ENCODE measurements around the gene CHST9. TPM values are rescaled to one million over a fixed set of nuclear protein-coding genes. Genes with fewer than 3 reads are reported as not detected.

The CHST9 gene
- polyA plus RNA-seq, 2 of the 4 experiments (the other 2 are of a cell fraction), result 0.06 TPM; not detected in 1

DNA sequence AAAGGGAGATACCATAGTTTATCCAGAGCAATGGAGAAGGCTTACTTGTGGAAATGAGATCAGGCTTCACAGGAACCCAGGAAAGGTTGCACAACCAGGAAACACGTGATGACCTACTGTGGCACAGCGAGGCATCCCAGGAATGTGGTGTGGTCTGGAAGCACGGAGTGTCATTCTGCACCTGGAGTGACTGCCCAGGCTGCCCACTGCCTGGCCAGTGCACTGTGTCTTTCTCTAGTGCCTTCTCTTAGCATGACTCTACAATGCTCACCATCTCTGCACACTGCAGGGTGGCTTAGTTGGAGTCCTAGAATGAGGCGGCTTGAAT is 48.9 kb downstream of the CHST9 start:
- CTCF ChIA-PET, result no interaction called here
- H3K27ac ChIP-seq, result no peak overlapping the region
- peak; percentile 25 to 74; a peak in 2 of 4 replicates for TF ChIP-seq CEBPB (IDR thresholded peaks at IDR 0.05)
- TF ChIP-seq POLR2AphosphoS2 (conservative IDR thresholded peaks at IDR 0.05; ENCODE audit: low read length), result no peak
- no peak for TF ChIP-seq RFX5 (IDR thresholded peaks at IDR 0.05)
- TF ChIP-seq, protein P1, sequence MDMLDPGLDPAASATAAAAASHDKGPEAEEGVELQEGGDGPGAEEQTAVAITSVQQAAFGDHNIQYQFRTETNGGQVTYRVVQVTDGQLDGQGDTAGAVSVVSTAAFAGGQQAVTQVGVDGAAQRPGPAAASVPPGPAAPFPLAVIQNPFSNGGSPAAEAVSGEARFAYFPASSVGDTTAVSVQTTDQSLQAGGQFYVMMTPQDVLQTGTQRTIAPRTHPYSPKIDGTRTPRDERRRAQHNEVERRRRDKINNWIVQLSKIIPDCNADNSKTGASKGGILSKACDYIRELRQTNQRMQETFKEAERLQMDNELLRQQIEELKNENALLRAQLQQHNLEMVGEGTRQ (IDR thresholded peaks at IDR 0.05), result 0 out of 2 replicates have a peak, but pooled peaks have one; percentile 4
- TF ChIP-seq NPAS2 (CRISPR knock-in tag; IDR thresholded peaks at IDR 0.05; ENCODE audit: borderline replicate concordance), result no peak
- DNase-seq (ENCODE audit: low read depth in 1 of 2, low spot score in 1 of 2), result peak; percentile 4 to 28
- H3K4me3 ChIP-seq, result no peak overlapping the region
- peak; percentile 43 to 68; a peak in 4 of 6 replicates for ATAC-seq
- no peaks in the 10 kb centered on the region for H3K9me3 ChIP-seq
- peaks cover 8% of the 10 kb centered on the region for H3K4me1 ChIP-seq
- POLR2A ChIA-PET, result no interaction called here
- H3K4me2 ChIP-seq, result peak overlapping the region; percentile 23; the same call in 2 of the 3 replicates
- WGBS (ENCODE audit: missing lambda C conversion rate), result 7% methylated on average over 4 of the region's 4 CpGs
- FAIRE-seq, result no peak

DNA sequence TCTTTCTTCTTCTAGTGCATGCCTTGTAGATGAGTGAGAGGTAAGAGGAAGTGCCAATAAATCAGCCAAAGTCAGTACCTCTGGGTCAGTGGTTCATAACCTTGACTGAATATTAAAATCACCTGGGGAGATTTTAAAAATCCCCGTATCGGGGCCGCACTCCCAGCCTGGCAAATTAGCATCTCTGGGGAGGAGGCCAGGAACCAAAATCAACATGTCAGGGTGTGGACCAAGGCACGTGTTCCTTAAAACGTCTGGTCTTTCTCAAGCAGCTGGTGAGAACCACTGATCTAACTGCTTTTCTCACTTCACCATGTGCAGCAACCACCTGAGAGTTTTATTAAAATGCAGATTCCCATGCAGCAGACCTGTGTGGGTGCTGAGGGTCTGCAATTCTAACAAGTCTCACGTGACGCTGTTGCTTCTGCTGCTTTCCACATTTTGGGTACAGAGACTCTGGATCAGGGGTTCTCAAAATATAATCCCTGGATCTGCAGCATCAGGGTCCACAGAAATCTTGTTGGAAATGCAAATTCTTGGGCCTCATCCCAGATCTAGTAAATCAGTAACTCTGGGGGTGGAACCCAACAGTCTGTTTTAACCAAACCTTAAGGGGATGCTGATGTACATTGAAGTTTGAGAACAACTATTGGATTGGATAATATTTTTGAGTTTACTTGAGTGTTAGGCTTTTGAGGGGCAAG is 49.5 kb downstream of the CHST9 start:
- no peak for FAIRE-seq
- Histone ChIP-seq H3K4me3 (no peak overlapping the region), H3K4me2 (peak overlapping the region; percentile 23; the same call in 2 of the 3 replicates), H3K4me1 (peaks cover 8% of the 10 kb centered on the region), H3K9me3 (no peaks in the 10 kb centered on the region), H3K27ac (no peak overlapping the region)
- ATAC-seq, result no peak
- TF ChIP-seq, protein P2, sequence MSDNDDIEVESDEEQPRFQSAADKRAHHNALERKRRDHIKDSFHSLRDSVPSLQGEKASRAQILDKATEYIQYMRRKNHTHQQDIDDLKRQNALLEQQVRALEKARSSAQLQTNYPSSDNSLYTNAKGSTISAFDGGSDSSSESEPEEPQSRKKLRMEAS (IDR thresholded peaks at IDR 0.05), result no peak
- TF ChIP-seq, protein P3, sequence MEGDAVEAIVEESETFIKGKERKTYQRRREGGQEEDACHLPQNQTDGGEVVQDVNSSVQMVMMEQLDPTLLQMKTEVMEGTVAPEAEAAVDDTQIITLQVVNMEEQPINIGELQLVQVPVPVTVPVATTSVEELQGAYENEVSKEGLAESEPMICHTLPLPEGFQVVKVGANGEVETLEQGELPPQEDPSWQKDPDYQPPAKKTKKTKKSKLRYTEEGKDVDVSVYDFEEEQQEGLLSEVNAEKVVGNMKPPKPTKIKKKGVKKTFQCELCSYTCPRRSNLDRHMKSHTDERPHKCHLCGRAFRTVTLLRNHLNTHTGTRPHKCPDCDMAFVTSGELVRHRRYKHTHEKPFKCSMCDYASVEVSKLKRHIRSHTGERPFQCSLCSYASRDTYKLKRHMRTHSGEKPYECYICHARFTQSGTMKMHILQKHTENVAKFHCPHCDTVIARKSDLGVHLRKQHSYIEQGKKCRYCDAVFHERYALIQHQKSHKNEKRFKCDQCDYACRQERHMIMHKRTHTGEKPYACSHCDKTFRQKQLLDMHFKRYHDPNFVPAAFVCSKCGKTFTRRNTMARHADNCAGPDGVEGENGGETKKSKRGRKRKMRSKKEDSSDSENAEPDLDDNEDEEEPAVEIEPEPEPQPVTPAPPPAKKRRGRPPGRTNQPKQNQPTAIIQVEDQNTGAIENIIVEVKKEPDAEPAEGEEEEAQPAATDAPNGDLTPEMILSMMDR (IDR thresholded peaks at IDR 0.05), result no peak
- no peak for TF ChIP-seq TP53 (CRISPR knock-in tag; IDR thresholded peaks at IDR 0.05)
- TF ChIP-seq TFCP2L1 (CRISPR knock-in tag; IDR thresholded peaks at IDR 0.05), result no peak
- no peak for TF ChIP-seq RFX5 (IDR thresholded peaks at IDR 0.05)
- TF ChIP-seq GATA3 (IDR thresholded peaks at IDR 0.05; ENCODE audit: borderline replicate concordance), result no peak
- no peak for TF ChIP-seq ESRRA (IDR thresholded peaks at IDR 0.05; ENCODE audit: borderline replicate concordance, low read length)
- no peak for TF ChIP-seq KDM1A (IDR thresholded peaks at IDR 0.05; ENCODE audit: low read depth)
- TF ChIP-seq ZSCAN20 (CRISPR knock-in tag; IDR thresholded peaks at IDR 0.05), result no peak
- no peak for TF ChIP-seq CBX2 (IDR thresholded peaks at IDR 0.05; ENCODE audit: borderline replicate concordance, low read depth)
- TF ChIP-seq POLR2A (IDR thresholded peaks at IDR 0.05; ENCODE audit: low read length), result no peak
- no peak for TF ChIP-seq SMC3 (IDR thresholded peaks at IDR 0.05)
- no peak for TF ChIP-seq CEBPB (IDR thresholded peaks at IDR 0.05)
- no peak for TF ChIP-seq FOSL2 (IDR thresholded peaks at IDR 0.05)
- no peak for TF ChIP-seq FOSL2 (CRISPR knock-in tag; IDR thresholded peaks at IDR 0.05)
- TF ChIP-seq EP300 (IDR thresholded peaks at IDR 0.05), result no peak
- no peak for TF ChIP-seq FOSB (CRISPR knock-in tag; IDR thresholded peaks at IDR 0.05)
- no peak for TF ChIP-seq ZNF302 (CRISPR knock-in tag; IDR thresholded peaks at IDR 0.05)
- TF ChIP-seq, protein P4, sequence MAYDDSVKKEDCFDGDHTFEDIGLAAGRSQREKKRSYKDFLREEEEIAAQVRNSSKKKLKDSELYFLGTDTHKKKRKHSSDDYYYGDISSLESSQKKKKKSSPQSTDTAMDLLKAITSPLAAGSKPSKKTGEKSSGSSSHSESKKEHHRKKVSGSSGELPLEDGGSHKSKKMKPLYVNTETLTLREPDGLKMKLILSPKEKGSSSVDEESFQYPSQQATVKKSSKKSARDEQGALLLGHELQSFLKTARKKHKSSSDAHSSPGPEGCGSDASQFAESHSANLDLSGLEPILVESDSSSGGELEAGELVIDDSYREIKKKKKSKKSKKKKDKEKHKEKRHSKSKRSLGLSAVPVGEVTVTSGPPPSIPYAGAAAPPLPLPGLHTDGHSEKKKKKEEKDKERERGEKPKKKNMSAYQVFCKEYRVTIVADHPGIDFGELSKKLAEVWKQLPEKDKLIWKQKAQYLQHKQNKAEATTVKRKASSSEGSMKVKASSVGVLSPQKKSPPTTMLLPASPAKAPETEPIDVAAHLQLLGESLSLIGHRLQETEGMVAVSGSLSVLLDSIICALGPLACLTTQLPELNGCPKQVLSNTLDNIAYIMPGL (CRISPR knock-in tag; IDR thresholded peaks at IDR 0.05; ENCODE audit: borderline replicate concordance), result no peak
- TF ChIP-seq MAZ (IDR thresholded peaks at IDR 0.05; ENCODE audit: borderline replicate concordance, low read depth, low read length), result no peak
- no peak for TF ChIP-seq MAFK (IDR thresholded peaks at IDR 0.05; ENCODE audit: partially characterized antibody)
- 56% methylated on average over 7 of the region's 7 CpGs for whole genome bisulfite sequencing (ENCODE audit: missing lambda C conversion rate)
- POLR2A ChIA-PET, result no interaction called here
- CTCF ChIA-PET, result no interaction called here
- no peak for DNase-seq (ENCODE audit: low read depth in 1 of 2, low spot score in 1 of 2)

All from A549 (cell line).